GM18870 (cell line): Measurements from ENCODE around the gene SEMA3A.
A peak's percentile ranks its signal among the peaks of the same experiment; 100 is the strongest.

Experiments
- ATAC-seq: cut with Tn5 transposase; IDR thresholded peaks from one replicate; pipeline ENCODE4 v1.9.1; 2021; ENCODE audit warnings: moderate library complexity; ENCODE audit not compliant: unreplicated experiment

Gene SEMA3A

DNA sequence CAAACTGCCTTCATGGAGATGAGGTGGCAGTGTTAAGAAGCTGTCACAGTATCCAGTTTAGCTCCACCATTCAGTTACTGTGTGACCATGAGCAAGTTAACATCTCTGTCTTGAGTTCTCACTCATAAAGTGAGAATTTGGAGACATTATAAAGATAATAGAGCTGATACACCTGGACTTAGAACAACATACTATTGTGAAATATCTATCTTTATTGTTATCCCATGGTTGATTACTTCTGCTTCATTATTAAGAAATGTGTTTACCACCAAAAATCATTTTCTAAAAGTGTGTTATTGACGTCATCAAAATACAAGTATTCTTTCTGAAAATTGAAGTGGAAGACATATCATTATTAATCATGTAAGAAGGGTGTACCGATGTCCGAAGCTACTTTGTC, 166.9 kb downstream of the SEMA3A start:
- ATAC-seq: no peak

DNA sequence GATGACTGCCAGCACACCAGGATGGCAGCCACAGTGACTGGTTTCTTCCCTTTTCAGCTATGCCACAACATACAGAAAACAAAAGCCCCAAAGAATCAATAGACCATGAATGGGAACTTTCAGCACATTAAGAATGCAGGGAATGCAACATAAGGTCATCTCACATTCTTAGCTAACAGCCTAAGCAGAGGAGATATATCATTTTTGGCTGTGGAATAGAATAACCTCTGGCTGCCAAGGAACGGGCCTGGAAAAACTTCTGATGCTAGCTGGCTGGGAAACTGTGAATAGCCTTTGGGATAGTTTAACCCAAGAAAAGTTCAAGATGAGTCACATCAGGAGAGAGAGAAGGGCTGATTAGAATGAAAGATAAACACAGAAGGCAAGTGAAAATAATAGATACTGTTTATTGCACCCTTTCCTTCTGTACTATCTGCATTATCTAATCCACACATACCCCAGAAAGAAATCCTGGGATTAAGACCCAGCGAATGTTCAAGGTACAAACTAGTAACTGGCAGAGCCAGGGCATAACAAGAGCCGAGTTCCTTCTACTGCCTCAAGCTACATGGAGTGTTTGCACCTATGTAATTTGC, 169.2 kb downstream of the SEMA3A start:
- no peak for ATAC-seq

DNA sequence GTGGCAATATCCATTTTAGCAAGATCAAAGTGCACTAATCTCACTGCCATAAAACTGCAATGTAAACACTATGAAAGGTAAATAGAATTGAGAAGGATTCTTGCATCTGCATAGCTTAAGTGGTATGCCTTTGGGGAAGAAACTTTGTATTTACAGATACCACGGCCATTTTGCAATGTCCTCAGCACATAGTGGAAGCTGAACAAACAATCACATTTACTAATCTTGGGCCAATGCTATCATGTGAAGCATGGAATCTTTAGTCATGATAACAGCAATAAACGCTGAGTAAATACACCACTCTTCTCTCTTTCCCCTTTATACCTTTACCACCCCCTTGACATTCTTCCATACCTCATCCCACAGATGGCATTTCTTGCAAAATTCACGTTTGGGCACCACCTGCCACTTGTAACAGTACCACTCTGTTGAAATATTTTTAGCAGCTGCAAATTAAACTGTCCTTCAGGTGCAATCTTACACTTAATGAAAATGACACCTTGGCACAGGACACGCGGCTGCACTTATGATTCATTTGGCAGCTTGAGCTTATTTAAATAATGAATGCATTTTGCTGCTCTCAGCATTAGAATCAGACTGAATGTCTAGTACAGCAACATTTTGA, 171.8 kb downstream of the SEMA3A start:
- ATAC-seq: no peak

DNA sequence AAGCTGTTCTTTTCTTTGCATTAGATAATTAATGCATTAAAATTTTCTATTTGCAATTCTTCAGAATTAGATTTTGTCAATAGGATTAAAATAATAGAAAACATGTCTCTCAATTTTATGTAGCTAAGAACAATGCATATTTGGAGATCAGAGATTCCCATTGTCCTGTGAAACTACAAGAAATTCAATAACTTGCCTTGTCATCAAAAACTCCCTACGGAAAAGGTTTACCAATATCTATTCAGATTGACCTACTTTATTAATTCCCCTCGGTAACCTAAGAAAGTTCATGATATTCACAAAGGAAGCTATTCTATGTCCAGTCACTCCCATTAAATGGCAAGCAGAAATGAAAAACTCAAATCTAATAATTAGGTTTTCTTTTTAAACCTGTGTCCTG, 172.6 kb downstream of the SEMA3A start:
- ATAC-seq: no peak

DNA sequence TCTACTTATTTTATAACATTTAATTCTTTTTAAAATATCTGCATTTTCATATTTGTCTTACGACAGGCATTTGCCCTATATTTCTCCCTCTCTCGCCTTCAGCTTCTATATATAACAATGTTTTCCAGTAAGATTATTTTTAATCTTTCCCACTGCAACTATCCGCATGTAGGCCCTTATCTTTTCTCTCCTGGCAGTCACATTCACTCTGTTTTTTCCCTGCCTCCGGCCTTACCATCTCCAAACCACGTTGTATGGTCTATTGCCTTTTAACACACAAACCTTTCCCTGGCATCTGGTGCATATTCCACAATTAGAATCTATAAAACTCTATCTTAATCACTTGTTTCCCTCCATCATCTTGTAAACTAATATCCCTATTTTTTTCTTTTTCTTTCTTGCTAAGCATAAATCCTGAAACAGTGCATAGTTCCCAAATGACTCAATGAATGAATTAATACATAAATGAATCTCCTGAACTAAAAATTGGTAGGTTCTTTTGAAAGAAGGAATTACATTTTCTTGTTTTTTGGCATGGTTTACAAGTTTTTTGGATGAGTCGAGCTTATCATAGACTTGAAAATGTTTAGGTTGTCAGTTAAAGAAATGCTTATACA, 173.2 kb downstream of the SEMA3A start:
- no peak for ATAC-seq

DNA sequence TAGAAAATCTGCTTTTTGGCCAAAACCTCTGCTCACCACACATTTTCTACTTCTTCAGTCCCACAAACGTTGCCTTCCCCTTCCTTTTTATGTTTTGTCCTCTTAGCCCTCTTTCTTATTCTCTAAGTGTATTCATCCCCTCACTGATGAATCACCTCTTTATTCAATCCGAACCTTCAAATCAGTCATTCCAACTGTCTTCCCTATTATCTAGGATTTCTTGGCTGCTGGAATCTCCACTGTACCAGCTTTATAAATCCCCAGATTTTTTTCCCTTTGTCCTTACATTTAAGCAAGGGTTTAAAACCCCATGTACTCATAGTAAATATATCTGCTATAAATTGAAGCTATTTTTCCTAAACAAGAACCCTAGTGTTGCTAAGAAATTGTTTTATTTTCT, 176.9 kb downstream of the SEMA3A start:
- no peak for ATAC-seq

DNA sequence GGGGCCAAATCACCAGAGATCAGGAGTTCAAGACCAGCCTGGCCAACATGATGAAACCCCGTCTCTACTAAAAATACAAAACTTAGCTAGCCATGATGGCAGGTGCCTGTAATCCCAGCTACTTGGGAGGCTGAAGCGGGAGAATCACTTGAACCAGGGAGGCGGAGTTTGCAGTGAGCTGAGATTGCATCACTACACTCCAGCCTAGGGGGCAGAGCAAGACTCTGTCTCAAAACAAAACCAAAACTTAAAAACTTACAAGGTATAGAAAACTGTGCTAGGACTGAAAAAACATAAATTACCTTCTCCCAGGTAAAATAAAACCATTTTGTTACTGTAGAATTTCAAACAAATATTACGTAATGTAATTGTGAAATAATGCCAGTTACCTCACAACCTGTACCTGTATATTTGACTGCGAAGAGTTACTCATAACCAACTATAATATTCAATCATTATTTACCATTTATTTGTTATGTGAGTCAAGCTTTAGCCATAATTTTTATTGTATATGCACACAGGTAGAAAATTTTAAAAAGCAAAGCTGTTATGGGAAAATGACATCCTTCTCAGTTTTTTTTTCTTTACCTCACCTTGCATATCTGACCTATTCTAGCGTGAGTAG, 180.9 kb downstream of the SEMA3A start:
- no peak for ATAC-seq

DNA sequence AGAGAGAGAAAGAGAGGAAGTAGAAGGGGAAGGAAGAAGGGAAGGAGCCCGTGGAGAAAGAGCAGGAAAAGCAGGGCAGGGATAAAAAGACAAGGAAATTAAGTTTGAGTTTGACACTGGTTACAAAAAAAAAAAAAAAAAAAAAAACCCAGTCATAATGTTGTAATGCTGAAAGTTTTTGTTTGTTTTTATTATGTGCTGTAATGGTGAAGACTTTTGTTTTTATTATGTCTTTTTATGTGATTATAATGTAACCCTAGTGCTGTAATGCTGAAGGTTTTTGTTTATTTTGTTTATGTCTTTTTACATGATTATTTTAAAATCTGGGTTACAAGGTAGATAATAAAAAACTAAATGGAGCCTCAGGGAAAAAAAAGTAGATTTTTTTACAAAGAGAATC, 184.8 kb downstream of the SEMA3A start:
- ATAC-seq: no peak

DNA sequence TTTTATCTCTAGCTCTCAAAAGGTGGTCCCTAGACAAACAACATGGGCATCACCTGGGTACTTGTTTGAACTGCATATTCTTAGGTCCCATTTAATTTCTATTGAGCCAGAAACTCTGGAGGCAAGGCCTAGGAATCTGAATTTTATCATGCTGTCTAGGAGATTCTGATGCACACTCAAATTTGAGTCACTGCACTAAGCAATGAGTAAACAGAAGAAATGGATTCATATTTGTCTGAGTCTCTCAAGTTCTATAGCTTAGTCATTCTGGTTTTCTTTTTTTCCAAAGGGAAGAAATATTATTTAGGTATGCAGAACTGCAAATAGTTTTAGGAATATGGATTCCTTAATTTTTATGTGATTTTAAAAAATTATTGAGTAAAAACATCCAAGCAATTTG, 185.5 kb downstream of the SEMA3A start:
- ATAC-seq: no peak

DNA sequence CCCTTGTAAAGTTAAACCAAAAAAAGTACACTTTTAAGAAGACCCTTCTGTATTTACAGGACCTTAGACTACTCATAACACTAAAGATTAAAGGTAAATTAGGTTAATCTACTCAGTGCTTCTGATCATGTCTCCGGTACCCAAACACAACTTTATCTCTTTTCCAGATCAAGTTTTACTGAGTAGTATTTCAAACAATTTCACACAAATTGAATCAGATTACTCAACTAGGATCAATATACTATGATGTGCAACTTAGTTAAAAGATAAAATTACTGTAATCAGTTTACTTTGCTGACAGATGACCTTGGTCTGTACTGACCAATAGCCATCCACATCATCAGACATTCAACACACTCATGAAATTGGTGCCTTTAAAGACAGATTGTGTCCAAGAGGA, 191.4 kb downstream of the SEMA3A start:
- no peak for ATAC-seq

DNA sequence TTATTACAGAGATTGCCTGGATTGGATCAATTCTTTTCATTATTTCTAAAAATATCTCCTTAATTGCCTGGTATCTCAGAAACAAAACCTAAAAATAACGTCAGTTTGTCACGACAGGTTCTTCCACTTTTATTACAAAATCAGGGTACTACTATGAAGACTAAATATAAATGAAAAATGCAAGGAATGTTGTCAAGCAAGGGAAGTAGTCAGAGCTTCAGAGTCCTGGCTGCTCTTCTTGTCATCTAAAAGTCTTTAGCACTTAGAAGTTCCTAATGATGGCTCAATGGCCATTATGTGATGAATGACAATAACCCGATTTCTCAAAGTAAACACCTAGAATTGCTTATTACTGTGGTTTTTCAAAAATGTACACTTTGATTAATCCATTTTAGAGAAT, 192.2 kb downstream of the SEMA3A start:
- no peak for ATAC-seq

DNA sequence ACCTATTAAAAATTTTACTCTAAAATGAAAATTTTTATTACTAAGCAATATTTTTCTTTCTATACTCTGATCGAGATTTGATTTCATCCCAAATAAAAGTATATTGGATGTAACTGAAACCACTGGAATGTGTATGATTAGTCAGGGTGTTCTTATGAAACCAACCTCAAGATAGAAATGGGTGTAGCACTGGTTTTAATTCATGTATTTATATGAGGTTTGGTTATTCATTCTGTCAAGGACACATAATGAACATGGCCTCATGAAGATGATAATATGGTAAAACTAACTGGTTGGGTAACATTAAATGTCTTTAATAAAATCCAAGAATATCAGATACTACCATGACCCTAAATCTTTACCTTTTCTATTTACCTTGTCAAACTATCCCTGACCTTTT, 197.7 kb downstream of the SEMA3A start:
- ATAC-seq: no peak

DNA sequence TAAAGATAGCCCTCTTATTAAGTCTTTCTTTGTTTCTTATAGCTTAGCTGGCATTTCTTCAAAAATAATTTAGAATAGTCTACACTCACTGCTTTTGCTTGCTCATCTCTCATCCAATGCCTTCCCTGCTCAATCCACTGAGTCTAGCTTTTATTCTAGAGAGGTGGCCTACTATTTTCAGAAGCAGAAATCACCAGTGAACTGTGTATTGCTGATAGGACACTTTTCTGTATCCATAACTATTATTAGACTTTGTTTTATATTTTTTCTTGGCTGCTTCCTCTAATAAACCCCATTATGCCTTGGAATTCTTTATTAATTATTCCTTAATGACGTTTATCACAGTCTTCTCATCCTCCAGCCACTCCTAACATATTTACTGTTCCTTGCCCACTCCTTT, 206.8 kb downstream of the SEMA3A start:
- ATAC-seq: no peak

DNA sequence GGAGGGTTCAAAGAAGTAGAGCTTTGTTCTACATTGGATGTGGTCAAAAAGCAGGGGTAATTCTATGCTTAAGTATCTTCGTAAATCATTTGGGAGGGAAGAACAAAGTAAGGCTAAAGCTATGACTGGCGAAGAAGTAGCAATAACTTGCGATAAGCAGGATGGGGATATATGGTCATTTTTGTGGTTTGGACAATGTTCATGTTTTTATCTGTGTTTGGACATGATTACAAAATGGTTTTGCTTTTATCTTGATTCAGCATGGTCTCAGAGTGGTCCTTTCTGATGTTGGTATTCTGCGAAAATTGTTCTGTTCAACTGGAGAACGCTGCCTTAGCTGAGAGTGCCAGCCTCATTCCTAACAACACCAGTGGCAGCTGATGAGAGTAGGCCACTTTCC, 208.8 kb downstream of the SEMA3A start:
- ATAC-seq: no peak

DNA sequence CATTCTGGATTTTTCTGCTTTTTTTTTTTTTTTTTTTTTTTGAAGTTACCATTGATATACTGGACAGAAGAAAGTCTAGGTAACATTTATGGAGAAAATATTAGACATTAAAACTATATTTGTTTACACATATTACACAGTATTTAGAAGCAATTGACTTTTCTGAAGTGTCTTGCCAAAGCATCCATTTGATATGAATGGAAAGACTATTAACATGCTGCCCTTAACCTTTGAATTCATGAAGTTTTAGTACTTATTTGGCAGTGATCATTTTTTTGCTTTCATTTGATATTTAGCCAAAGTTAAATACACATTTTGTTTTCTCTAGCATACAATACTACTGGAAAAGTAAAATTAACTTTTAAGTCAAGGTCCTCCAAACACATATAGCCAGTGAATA, 210.0 kb downstream of the SEMA3A start:
- ATAC-seq: no peak

DNA sequence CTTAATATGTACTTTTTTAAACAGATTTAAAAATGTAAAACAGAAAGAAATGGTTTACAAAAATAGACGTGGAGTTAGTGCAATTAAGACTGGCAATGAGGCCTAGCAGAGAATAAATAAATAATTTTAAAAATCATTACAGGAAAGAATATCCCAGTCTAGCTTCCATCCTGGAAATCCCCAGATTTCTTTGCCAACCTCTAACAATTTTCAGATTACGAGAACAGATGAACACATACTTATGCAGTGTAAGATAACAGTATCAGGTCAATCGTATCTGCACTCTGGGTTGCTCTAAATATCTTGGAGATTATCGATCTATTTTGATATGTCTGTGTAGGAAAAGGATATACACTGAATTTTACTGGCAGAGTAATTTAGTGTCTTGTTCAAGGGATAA, 210.5 kb downstream of the SEMA3A start:
- ATAC-seq: no peak

DNA sequence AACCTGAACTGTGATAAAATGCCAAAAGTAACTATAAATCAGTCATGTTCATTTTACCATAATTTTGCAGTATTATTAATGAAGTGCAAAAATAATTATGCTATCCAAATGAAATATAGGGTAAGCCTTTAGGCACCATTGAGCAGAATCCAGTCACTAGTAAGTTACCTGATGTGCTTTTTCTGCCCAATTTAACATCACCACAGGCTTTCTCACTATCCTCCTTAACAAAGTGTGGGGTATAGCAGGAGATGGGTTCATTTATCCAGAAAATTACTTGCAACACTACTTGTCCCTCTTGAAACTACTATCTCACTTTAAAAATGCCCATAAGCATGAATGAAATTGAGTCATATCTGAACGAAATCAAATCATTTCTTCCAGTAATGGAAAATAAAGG, 211.0 kb downstream of the SEMA3A start:
- no peak for ATAC-seq

DNA sequence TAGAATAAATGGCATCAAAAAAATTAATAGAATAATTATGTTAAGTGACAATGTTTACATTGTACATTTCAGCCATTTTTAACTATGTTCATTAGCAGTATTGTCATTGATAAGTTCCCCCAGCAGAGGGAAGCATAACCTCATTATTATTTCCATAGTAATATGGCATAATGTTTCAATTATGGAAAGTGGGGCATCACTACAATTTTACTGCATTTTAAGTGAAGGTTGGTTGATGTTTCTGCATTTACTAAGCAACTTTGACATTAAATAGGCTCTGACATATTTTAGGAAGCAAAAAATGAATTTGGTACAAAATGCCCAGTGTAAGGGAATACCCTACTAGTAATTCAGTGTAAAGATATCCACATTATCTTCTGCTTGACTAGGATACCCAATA, 218.3 kb downstream of the SEMA3A start:
- ATAC-seq: peak; percentile 89

DNA sequence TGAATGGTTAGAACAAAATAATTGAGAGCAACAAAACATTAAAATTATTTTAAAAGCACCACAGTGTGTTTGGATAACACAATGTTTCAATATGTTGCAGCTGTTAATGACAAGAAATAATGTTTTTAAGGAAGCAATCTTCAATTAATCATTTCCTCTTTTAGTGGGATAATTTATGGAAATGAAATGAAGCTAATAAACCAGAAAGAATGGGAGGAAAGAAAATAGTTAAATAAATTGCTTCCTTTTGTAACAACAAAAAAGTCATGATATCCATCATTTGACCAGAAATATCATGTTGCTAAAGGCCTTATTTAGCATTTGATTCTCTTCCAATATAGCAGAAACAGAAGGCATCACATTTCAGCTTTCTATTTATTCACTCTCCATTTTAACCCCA, 224.5 kb downstream of the SEMA3A start:
- ATAC-seq: no peak

DNA sequence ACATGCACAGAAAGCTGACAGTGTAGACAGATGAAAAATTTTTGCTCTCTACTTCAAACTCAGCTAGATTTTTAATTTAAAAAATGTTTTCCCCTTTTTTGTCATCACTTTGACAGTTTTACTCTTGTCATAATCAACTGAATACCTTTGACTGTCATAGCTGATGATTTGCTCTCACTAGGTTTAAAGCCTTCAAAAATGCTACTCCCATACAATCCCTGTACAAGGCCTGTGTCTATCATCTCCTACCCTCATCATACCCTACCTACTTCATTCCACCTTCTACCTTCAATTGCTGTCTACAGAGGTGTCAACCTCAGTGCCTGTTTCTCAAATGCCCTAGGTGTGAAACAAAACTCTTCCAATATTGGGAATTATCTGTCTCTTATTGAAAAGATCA, 230.3 kb downstream of the SEMA3A start:
- ATAC-seq: no peak

DNA sequence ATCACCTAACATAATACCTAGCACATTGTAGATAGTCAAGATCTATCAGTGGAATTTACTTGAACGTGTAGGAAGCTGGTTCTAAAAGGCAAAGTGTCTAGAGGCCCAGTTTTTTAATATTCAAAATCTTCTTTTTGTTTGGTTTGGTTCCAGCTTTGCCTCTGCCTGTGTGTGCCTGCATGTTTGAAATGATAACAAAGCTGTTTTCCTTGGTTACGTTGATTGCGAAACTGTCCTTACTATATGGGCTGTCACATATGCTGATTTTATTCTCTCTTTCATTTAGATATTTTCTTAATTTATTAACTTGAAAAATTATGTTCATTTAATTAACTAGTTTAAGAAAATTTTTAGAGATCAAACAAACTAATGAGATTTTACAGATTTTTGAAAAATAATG, 237.3 kb downstream of the SEMA3A start:
- no peak for ATAC-seq

DNA sequence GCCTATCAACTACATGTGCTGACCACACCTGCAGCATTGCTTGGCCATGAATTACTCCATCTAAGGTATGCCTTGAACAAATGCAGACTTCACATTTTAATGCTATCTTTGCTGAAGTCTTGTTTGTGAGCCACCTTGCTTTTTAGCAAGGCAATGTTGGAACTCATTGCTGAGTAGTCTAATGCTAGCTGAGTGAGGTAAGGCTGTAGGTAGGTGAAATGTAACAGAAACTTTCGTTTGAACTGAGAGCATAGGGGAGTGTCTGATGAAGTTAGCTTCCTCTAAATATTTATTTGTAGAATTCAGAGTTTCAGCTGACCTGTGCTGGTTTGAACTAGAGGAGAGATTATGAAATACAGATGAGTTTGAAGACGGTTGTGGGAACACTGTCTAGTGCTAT, 238.5 kb downstream of the SEMA3A start:
- ATAC-seq: no peak
